GM19468 (cell line): ENCODE data around the gene FAM210A.
"Not testable (repeated sequence)": the region's sequence is repeated elsewhere in the genome, so short reads cannot be mapped to it uniquely, and the experiment has no call there.

ENCODE experiments used
- ATAC-seq: cut with Tn5 transposase; IDR thresholded peaks from one replicate; pipeline ENCODE4 v1.9.1; 2021; ENCODE audit warnings: mild to moderate bottlenecking, moderate library complexity, moderate number of reproducible peaks; ENCODE audit not compliant: unreplicated experiment; ENCODE audit errors: extremely low read depth

FAM210A gene

GRCh38 chr18:13710414-13710831 lies 15.9 kb downstream of the FAM210A start:
- no peak for ATAC-seq

- no peak for ATAC-seq
Measured at GRCh38 chr18:13703899-13704298, 22.5 kb downstream of the FAM210A start.

- no peak for ATAC-seq
Measured at GRCh38 chr18:13700153-13700552, 26.2 kb downstream of the FAM210A start.

GRCh38 chr18:13696961-13697360 lies 29.4 kb downstream of the FAM210A start:
- no peak for ATAC-seq

GRCh38 chr18:13695337-13695736 lies 31.0 kb downstream of the FAM210A start:
- ATAC-seq, result not testable (repeated sequence)

- not testable (repeated sequence) for ATAC-seq
Measured at GRCh38 chr18:13690060-13690459, 36.3 kb downstream of the FAM210A start.

- ATAC-seq, result no peak
Measured at GRCh38 chr18:13688191-13689136, 37.9 kb downstream of the FAM210A start.

- no peak for ATAC-seq
Measured at GRCh38 chr18:13684546-13684945, 41.8 kb downstream of the FAM210A start.

- ATAC-seq, result no peak
Measured at GRCh38 chr18:13681701-13682100, 44.7 kb downstream of the FAM210A start.

- no peak for ATAC-seq
Measured at GRCh38 chr18:13680612-13681011, 45.7 kb downstream of the FAM210A start.

GRCh38 chr18:13677350-13677749 lies 49.0 kb downstream of the FAM210A start:
- not testable (repeated sequence) for ATAC-seq

- ATAC-seq, result no peak
Measured at GRCh38 chr18:13676471-13676870, 49.9 kb downstream of the FAM210A start.

- no peak for ATAC-seq
Measured at GRCh38 chr18:13672657-13673056, 53.7 kb downstream of the FAM210A start.

- ATAC-seq, result no peak
Measured at GRCh38 chr18:13661779-13662256, 64.5 kb downstream of the FAM210A start.

- ATAC-seq, result no peak
Measured at GRCh38 chr18:13661051-13661778, 65.1 kb downstream of the FAM210A start.

- ATAC-seq, result no peak
Measured at GRCh38 chr18:13660510-13660909, 65.8 kb downstream of the FAM210A start.

- ATAC-seq, result no peak
Measured at GRCh38 chr18:13658436-13659204, 67.7 kb downstream of the FAM210A start.

GRCh38 chr18:13657974-13658373 lies 68.4 kb downstream of the FAM210A start:
- ATAC-seq, result no peak

- no peak for ATAC-seq
Measured at GRCh38 chr18:13653746-13654433, 72.5 kb downstream of the FAM210A start.
